Omental fat pad (tissue), 4 donors: ENCODE data around the gene CSNK1G2. TPM values are rescaled to one million over a fixed set of nuclear protein-coding genes. Genes with fewer than 3 reads are reported as not detected.
A peak's percentile ranks its signal among the peaks of the same experiment; 100 is the strongest.

Experiments used
- ATAC-seq: fragments of 150-250 bp; one replicate; pipeline ENCODE4 v1.9.1; 2016; ENCODE audit warnings: mild to moderate bottlenecking, moderate library complexity; ENCODE audit not compliant: low FRiP score
- DNase-seq: peaks from one replicate; pipeline ENCODE4 v3.0.0-alpha.2; 2019; ENCODE audit warnings: low spot score
- CTCF ChIP-seq, 3 donors: fragments of 450-650 bp; IDR thresholded peaks; one replicate each; pipeline ENCODE4 v1.5.1; 2016 to 2017; ENCODE audit warnings: antibody characterized with exemption in 3 of 3, mild to moderate bottlenecking in 3 of 3, moderate library complexity in 2 of 3
- total RNA-seq, 4 donors: library from RNA; depleted of rRNA; stranded (reverse); fragments of >200 nt; gene quantifications; one replicate each; pipeline ENCODE4 v1.1.0, GENCODE V29; 2016

The CSNK1G2 gene
- total RNA-seq, 4 donors from 2014 or later: 49.3 to 76.6 (median 52.3) TPM

GRCh38 chr19:1933942-1934341 lies 7.0 kb upstream of the CSNK1G2 start:
- no peak for TF ChIP-seq CTCF (IDR thresholded peaks at IDR 0.05)
- no peak for DNase-seq
- no peak for ATAC-seq

- no peak for ATAC-seq
- no peak for TF ChIP-seq CTCF (IDR thresholded peaks at IDR 0.05)
- no peak for DNase-seq
These were observed 5.3 kb upstream of the CSNK1G2 start for GRCh38 chr19:1935484-1936208.

- TF ChIP-seq CTCF (IDR thresholded peaks at IDR 0.05): no peak
- DNase-seq (no peak), ATAC-seq (no peak)
These were observed 4.5 kb upstream of the CSNK1G2 start for GRCh38 chr19:1936430-1936829.

DNA sequence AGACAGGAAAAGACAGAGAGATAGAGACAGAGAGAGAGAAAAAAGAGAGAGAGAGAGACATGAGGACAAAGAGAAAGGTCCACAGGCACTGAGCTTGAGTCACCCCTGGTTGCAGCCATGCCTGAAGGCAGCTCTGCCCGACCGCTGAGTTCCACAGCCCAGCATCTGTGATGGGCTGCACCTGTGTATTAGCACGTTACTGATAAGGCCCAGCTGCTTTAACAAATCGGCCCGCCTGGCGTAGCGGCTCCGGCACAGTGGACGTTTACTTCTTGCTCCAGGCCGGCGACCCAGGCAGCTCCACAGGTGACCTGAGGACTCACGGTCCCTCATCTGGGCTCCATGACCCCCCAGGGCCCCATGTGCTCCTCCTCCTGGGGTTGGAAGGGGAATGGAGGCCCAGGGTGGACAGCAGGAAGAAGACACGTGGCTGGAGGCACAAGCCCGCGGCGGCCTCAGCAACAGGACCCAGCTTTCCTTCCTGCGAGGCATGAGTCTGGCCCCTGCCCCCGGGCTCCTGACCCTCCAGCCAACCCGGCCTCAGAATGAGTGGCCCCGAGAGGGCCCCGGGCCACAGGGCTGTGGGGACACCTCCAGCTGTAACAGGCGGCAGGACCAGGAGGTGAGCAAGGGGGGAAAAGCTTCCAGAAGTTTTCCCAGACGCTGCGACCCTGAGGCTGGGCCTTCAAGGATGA lies 3.9 kb upstream of the CSNK1G2 start:
- DNase-seq: no peak
- ATAC-seq: no peak
- TF ChIP-seq CTCF (IDR thresholded peaks at IDR 0.05): no peak

DNA sequence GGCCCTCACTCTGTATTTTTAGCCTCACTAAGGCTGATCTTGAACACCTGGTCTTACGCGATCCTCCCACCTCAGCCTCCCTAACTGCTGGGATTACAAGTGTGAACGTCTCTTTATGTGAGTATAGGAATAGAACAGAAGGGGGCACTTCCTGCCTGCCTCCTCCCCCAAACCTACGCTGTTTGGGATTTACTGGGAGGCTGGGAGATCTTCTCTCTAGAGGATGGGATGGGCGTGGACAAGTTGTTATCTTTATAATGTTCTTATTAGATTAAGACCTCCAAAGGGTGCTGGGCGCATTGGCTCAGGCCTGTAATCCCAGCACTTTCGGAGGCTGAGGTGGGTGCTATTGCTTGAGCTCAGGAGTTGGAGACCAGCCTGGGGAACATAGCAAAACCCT lies 2.9 kb upstream of the CSNK1G2 start:
- ATAC-seq: no peak
- no peak for TF ChIP-seq CTCF (IDR thresholded peaks at IDR 0.05)
- DNase-seq: no peak

DNA sequence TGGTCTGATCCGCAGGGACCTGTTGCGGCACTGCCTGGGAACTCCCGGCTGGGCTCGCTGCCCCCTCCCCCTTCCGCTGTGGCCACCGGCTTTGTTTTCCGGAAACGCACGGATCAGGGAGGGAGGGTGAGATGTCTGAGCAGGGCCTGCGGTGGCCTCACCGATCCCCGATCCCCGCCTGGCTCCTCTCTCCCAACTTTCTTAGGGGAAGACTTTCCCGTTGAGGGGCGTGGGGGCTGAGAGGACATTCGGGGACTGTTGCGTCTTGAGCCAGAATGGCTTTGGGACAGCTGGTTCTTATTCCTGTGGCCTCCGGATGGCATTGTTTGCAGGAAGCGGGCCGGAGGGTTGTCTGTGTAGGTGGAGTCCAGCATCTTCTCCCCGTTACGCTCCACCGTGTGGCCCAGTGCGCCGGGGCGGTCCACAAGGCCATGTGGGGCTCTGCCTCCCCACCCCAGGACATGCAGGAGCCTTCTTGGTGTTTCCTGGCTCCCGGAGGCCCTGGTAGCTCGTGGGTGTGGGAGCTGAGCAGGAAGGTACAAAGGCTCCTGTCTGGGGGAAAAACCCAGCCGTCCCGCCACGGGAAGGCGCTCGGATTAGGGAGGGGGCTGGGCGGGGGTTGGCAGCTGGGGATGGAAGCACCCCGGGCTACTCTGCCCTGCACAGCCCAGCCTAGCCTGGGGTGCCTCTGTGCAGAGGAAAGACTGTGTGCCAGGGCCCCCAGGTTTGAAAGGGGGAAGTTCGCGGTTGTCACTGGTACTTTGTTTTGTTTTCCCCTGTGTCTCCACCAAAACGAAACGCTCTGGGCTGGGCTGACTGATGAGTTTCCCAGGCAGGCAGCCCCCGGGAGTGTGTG lies 1.3 kb downstream of the CSNK1G2 start:
- DNase-seq (peak; percentile 40), ATAC-seq (peak; percentile 41)
- no peak for TF ChIP-seq CTCF (IDR thresholded peaks at IDR 0.05)
